GM12875 (cell line): ENCODE data around the gene ADK.

Experiments
- H3K4me3 ChIP-seq: one replicate; pipeline ENCODE4 v1.5.1; 2011; ENCODE audit warnings: low read depth, low read length, control low read depth
- CTCF ChIP-seq: IDR thresholded peaks from 2 replicates; pipeline ENCODE4 v1.5.1; 2011; ENCODE audit warnings: low read depth, mild to moderate bottlenecking, control low read depth, inconsistent platforms, low read length, moderate library complexity, borderline replicate concordance; ENCODE audit not compliant: insufficient read depth

Gene ADK

GRCh38 chr10:74651565-74651964 lies 500.5 kb downstream of the ADK start:
- no peak for TF ChIP-seq CTCF
- H3K4me3 ChIP-seq, result no peak overlapping the region

- H3K4me3 ChIP-seq, result no peak overlapping the region
- TF ChIP-seq CTCF, result no peak
Observed at GRCh38 chr10:74652664-74653063, 501.6 kb downstream of the ADK start.

- TF ChIP-seq CTCF, result no peak
Observed at GRCh38 chr10:74658511-74658910, 507.5 kb downstream of the ADK start.

GRCh38 chr10:74662635-74663034 lies 511.6 kb downstream of the ADK start:
- no peak for TF ChIP-seq CTCF
- no peak overlapping the region for H3K4me3 ChIP-seq

More at GRCh38 chr10:74658511-74658910, 507.5 kb downstream of the ADK start:
- no peak overlapping the region for H3K4me3 ChIP-seq

GRCh38 chr10:74669210-74669609 lies 518.2 kb downstream of the ADK start:
- no peak for TF ChIP-seq CTCF

GRCh38 chr10:74671716-74672115 lies 520.7 kb downstream of the ADK start:
- H3K4me3 ChIP-seq, result no peak overlapping the region
- no peak for TF ChIP-seq CTCF

More at GRCh38 chr10:74669210-74669609, 518.2 kb downstream of the ADK start:
- H3K4me3 ChIP-seq, result no peak overlapping the region

- H3K4me3 ChIP-seq, result no peak overlapping the region
- TF ChIP-seq CTCF, result no peak
Observed at GRCh38 chr10:74672430-74673165, 521.6 kb downstream of the ADK start.
